Peyer's patch (tissue), 4 donors: ENCODE results near the gene THRSP. TPM values are rescaled to one million over a fixed set of nuclear protein-coding genes. Genes with fewer than 3 reads are reported as not detected.
"Not testable (repeated sequence)": the region's sequence is repeated elsewhere in the genome, so short reads cannot be mapped to it uniquely, and the experiment has no call there.

Experiments used
- DNase-seq, 3 donors: peaks; one replicate each; pipeline ENCODE4 v3.0.0-alpha.2; 2017 to 2019
- H3K27ac ChIP-seq, 4 donors: fragments of 200-600 bp; sonication (generic); one replicate each; pipeline ENCODE4 v1.5.1; 2016 to 2019
- H3K27me3 ChIP-seq, 2 donors: fragments of 200-600 bp; sonication (generic); one replicate each; pipeline ENCODE4 v1.5.1; 2019
- H3K36me3 ChIP-seq, 3 donors: fragments of 200-600 bp; sonication (generic); one replicate each; pipeline ENCODE4 v1.5.1; 2016 to 2019
- H3K4me1 ChIP-seq, 4 donors: fragments of 200-600 bp; sonication (generic); one replicate each; pipeline ENCODE4 v1.5.1; 2016 to 2019
- H3K4me3 ChIP-seq, 4 donors: fragments of 200-600 bp; sonication (generic); 1 replicate in 3 of 4; 2 replicates in 1 of 4; pipeline ENCODE4 v1.5.1; 2016 to 2019; ENCODE audit warnings: mild to moderate bottlenecking in 1 of 4
- H3K9me3 ChIP-seq, 4 donors: fragments of 200-600 bp; sonication (generic); one replicate each; pipeline ENCODE4 v1.5.1; 2016 to 2019; ENCODE audit warnings: mild to moderate bottlenecking in 1 of 4
- CTCF ChIP-seq, 6 experiments: fragments of 450-650 bp in 4 of 6; fragments of 200-600 bp in 2 of 6; sonication (generic) in 1 of 6; IDR thresholded peaks; one replicate each; pipeline ENCODE4 v1.5.1; 2017 to 2019; ENCODE audit warnings: antibody characterized with exemption in 6 of 6, mild to moderate bottlenecking in 3 of 6, moderate library complexity in 1 of 6
- POLR2A ChIP-seq, 2 donors: fragments of 450-650 bp; IDR thresholded peaks; one replicate each; pipeline ENCODE4 v1.5.1; 2017; ENCODE audit warnings: antibody characterized with exemption in 2 of 2, mild to moderate bottlenecking in 2 of 2, moderate library complexity in 2 of 2
- total RNA-seq, 4 donors: library from RNA; depleted of rRNA; stranded (reverse); fragments of >200 nt; gene quantifications; one replicate each; pipeline ENCODE4 v1.1.0, GENCODE V29; 2016

Gene THRSP
- total RNA-seq, 4 donors from 2014 or later, result 4.1 TPM; not detected in 3

GRCh38 chr11:78081583-78081982 is 17.9 kb downstream of the THRSP start:
- Histone ChIP-seq H3K4me1 (peaks cover 2 to 24% (median 3%) of the 10 kb centered on the region in 4 donors), H3K9me3 (no peaks in the 10 kb centered on the region), H3K4me3 (no peak overlapping the region), H3K36me3 (no peaks in the 10 kb centered on the region), H3K27ac (no peak overlapping the region), H3K27me3 (no peaks in the 10 kb centered on the region)
- TF ChIP-seq POLR2A (IDR thresholded peaks at IDR 0.05), result no peak
- TF ChIP-seq CTCF (IDR thresholded peaks at IDR 0.05), result no peak
- DNase-seq, result no peak

GRCh38 chr11:78082146-78082545 is 18.5 kb downstream of the THRSP start:
- H3K4me3 ChIP-seq, result no peak overlapping the region
- no peaks in the 10 kb centered on the region for H3K36me3 ChIP-seq
- H3K27ac ChIP-seq, result no peak overlapping the region
- no peak for DNase-seq
- H3K27me3 ChIP-seq, result no peaks in the 10 kb centered on the region
- H3K9me3 ChIP-seq, result no peaks in the 10 kb centered on the region
- H3K4me1 ChIP-seq, result peaks cover 2 to 18% (median 3%) of the 10 kb centered on the region in 4 donors
- TF ChIP-seq POLR2A (IDR thresholded peaks at IDR 0.05) (no peak), CTCF (IDR thresholded peaks at IDR 0.05) (no peak)

- no peak for DNase-seq
- H3K4me3 ChIP-seq, result no peak overlapping the region
- no peak for TF ChIP-seq POLR2A (IDR thresholded peaks at IDR 0.05)
- no peak for TF ChIP-seq CTCF (IDR thresholded peaks at IDR 0.05)
- peaks cover 0 to 10% (median 3%) of the 10 kb centered on the region in 4 donors for H3K4me1 ChIP-seq
- H3K36me3 ChIP-seq, result no peaks in the 10 kb centered on the region
- no peaks in the 10 kb centered on the region for H3K9me3 ChIP-seq
- no peak overlapping the region for H3K27ac ChIP-seq
- no peaks in the 10 kb centered on the region for H3K27me3 ChIP-seq
Observed at GRCh38 chr11:78083021-78083420, 19.4 kb downstream of the THRSP start.

GRCh38 chr11:78084506-78084905 is 20.8 kb downstream of the THRSP start:
- not testable (repeated sequence) for H3K27ac ChIP-seq, H3K4me1 ChIP-seq, H3K27me3 ChIP-seq, H3K9me3 ChIP-seq, H3K36me3 ChIP-seq, DNase-seq, H3K4me3 ChIP-seq

- no peak for TF ChIP-seq POLR2A (IDR thresholded peaks at IDR 0.05)
- TF ChIP-seq CTCF (IDR thresholded peaks at IDR 0.05), result no peak
- Histone ChIP-seq H3K36me3 (no peaks in the 10 kb centered on the region), H3K4me1 (no peaks in the 10 kb centered on the region), H3K4me3 (no peak overlapping the region), H3K27me3 (no peaks in the 10 kb centered on the region), H3K9me3 (no peaks in the 10 kb centered on the region), H3K27ac (no peak overlapping the region)
- DNase-seq, result no peak
Observed at GRCh38 chr11:78085972-78086371, 22.3 kb downstream of the THRSP start.

GRCh38 chr11:78086521-78087074 is 22.9 kb downstream of the THRSP start:
- not testable (repeated sequence) for H3K9me3 ChIP-seq, H3K36me3 ChIP-seq, DNase-seq, H3K27me3 ChIP-seq, H3K4me3 ChIP-seq, H3K27ac ChIP-seq, H3K4me1 ChIP-seq

GRCh38 chr11:78094250-78094649 is 30.6 kb downstream of the THRSP start:
- no peaks in the 10 kb centered on the region for H3K36me3 ChIP-seq
- H3K9me3 ChIP-seq, result no peaks in the 10 kb centered on the region
- H3K27me3 ChIP-seq, result no peaks in the 10 kb centered on the region
- no peak for DNase-seq
- H3K4me3 ChIP-seq, result no peak overlapping the region
- H3K4me1 ChIP-seq, result no peaks in the 10 kb centered on the region
- no peak for TF ChIP-seq POLR2A (IDR thresholded peaks at IDR 0.05)
- no peak for TF ChIP-seq CTCF (IDR thresholded peaks at IDR 0.05)
- no peak overlapping the region for H3K27ac ChIP-seq
